ENCODE measurements around the gene AMTN.

Gene AMTN

GRCh38 chr4:70564033-70564432 is 45.7 kb downstream of the AMTN start:
- TF ChIP-seq, protein P1, sequence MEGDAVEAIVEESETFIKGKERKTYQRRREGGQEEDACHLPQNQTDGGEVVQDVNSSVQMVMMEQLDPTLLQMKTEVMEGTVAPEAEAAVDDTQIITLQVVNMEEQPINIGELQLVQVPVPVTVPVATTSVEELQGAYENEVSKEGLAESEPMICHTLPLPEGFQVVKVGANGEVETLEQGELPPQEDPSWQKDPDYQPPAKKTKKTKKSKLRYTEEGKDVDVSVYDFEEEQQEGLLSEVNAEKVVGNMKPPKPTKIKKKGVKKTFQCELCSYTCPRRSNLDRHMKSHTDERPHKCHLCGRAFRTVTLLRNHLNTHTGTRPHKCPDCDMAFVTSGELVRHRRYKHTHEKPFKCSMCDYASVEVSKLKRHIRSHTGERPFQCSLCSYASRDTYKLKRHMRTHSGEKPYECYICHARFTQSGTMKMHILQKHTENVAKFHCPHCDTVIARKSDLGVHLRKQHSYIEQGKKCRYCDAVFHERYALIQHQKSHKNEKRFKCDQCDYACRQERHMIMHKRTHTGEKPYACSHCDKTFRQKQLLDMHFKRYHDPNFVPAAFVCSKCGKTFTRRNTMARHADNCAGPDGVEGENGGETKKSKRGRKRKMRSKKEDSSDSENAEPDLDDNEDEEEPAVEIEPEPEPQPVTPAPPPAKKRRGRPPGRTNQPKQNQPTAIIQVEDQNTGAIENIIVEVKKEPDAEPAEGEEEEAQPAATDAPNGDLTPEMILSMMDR (conservative IDR thresholded peaks at IDR 0.05): no peak
- no peak overlapping the region for H3K27ac ChIP-seq

GRCh38 chr4:70570796-70571195 is 52.4 kb downstream of the AMTN start:
- H3K27ac ChIP-seq: no peak overlapping the region
- TF ChIP-seq, protein P1 (conservative IDR thresholded peaks at IDR 0.05): no peak

DNA sequence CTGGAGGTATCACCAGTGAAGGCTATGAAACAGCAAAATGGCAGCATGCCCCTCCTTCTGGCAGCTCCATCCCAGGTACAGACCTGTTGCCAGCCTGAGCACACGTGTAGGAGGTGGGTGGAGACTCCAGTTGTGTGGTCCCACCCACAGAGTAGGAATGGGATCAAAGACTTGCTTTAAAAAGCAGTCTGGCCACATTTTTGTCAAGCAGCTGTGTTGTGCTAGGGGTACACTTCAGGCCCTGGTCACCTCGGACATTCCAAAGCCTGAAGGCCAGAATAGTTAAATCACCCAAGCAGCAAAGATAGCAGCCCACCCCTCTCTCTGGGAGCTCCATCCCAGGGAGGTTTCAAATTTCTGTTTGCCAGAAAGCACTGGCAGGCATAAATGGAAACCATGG is 53.4 kb downstream of the AMTN start:
- TF ChIP-seq, protein P1 (conservative IDR thresholded peaks at IDR 0.05): no peak
- no peak overlapping the region for H3K27ac ChIP-seq

- no peak overlapping the region for H3K27ac ChIP-seq
- TF ChIP-seq, protein P1 (conservative IDR thresholded peaks at IDR 0.05): no peak
Observed at GRCh38 chr4:70575964-70576363, 57.6 kb downstream of the AMTN start.

GRCh38 chr4:70577220-70577927 is 59.0 kb downstream of the AMTN start:
- no peak overlapping the region for H3K27ac ChIP-seq
- TF ChIP-seq, protein P1 (conservative IDR thresholded peaks at IDR 0.05): no peak

- TF ChIP-seq, protein P1 (conservative IDR thresholded peaks at IDR 0.05): no peak
- H3K27ac ChIP-seq: no peak overlapping the region
Observed at GRCh38 chr4:70581980-70582379, 63.6 kb downstream of the AMTN start.
